Trophoblast cell (in vitro differentiated cells and primary cell): ENCODE results near the gene RGP1.

ENCODE experiments used
- DNase-seq, 2 donors: peaks; one replicate each; pipeline ENCODE4 v3.0.0-alpha.2; 2016
- H2AFZ ChIP-seq: 2 replicates; pipeline ENCODE4 v1.6.1; 2013; ENCODE audit warnings: low read length, moderate library complexity, mild to moderate bottlenecking; ENCODE audit not compliant: insufficient read depth, poor library complexity
- H2AK5ac ChIP-seq: 2 replicates; pipeline ENCODE4 v1.6.1; 2013; ENCODE audit warnings: mild to moderate bottlenecking, low read length
- H2BK120ac ChIP-seq: 2 replicates; pipeline ENCODE4 v1.6.1; 2013; ENCODE audit warnings: low read length, mild to moderate bottlenecking, moderate library complexity; ENCODE audit not compliant: insufficient read depth, poor library complexity
- H2BK12ac ChIP-seq: 2 replicates; pipeline ENCODE4 v1.6.1; 2013; ENCODE audit warnings: mild to moderate bottlenecking, low read length, moderate library complexity
- H2BK5ac ChIP-seq: 2 replicates; pipeline ENCODE4 v1.6.1; 2013; ENCODE audit warnings: low read length, low read depth, moderate library complexity, mild to moderate bottlenecking; ENCODE audit not compliant: poor library complexity
- H3K14ac ChIP-seq: 2 replicates; pipeline ENCODE4 v1.6.1; 2013; ENCODE audit warnings: mild to moderate bottlenecking, low read length
- H3K18ac ChIP-seq: 2 replicates; pipeline ENCODE4 v1.6.1; 2013; ENCODE audit warnings: mild to moderate bottlenecking, low read length
- H3K23ac ChIP-seq: 2 replicates; pipeline ENCODE4 v1.6.1; 2013; ENCODE audit warnings: low read length
- H3K27ac ChIP-seq: 2 replicates; pipeline ENCODE4 v1.5.1; 2013; ENCODE audit warnings: low read depth, mild to moderate bottlenecking, inconsistent platforms, low read length, moderate library complexity
- H3K27me3 ChIP-seq: 2 replicates; pipeline ENCODE4 v1.6.1; 2013; ENCODE audit warnings: inconsistent platforms, mild to moderate bottlenecking, low read length, moderate library complexity; ENCODE audit not compliant: insufficient read depth
- H3K36me3 ChIP-seq, 2 experiments: 1 replicate in 1 of 2; 2 replicates in 1 of 2; pipeline ENCODE4 v1.6.1; 2013; ENCODE audit warnings: low read length in 2 of 2, mild to moderate bottlenecking in 2 of 2, moderate library complexity in 1 of 2; ENCODE audit not compliant: insufficient read depth in 2 of 2, control insufficient read depth in 1 of 2
- H3K4ac ChIP-seq: 2 replicates; pipeline ENCODE4 v1.6.1; 2013; ENCODE audit warnings: low read depth, mild to moderate bottlenecking, low read length, moderate library complexity
- H3K4me1 ChIP-seq, 2 experiments: 1 replicate in 1 of 2; 2 replicates in 1 of 2; pipeline ENCODE4 v1.6.1; 2013; ENCODE audit warnings: low read length in 2 of 2, mild to moderate bottlenecking in 2 of 2, moderate library complexity in 1 of 2; ENCODE audit not compliant: insufficient read depth in 2 of 2, control insufficient read depth in 1 of 2
- H3K4me2 ChIP-seq: 2 replicates; pipeline ENCODE4 v1.6.1; 2013; ENCODE audit warnings: inconsistent platforms, mild to moderate bottlenecking, low read length, moderate library complexity
- H3K4me3 ChIP-seq: 2 replicates; pipeline ENCODE4 v1.5.1; 2013; ENCODE audit warnings: mild to moderate bottlenecking, low read depth, low read length, inconsistent platforms
- H3K79me1 ChIP-seq: one replicate; pipeline ENCODE4 v1.6.1; 2013; ENCODE audit warnings: low read length
- H3K79me2 ChIP-seq: 2 replicates; pipeline ENCODE4 v1.6.1; 2013; ENCODE audit warnings: low read length, mild to moderate bottlenecking; ENCODE audit not compliant: control insufficient read depth, insufficient read depth, poor library complexity
- H3K9ac ChIP-seq: 2 replicates; pipeline ENCODE4 v1.6.1; 2013; ENCODE audit warnings: mild to moderate bottlenecking, low read length
- H3K9me3 ChIP-seq: 2 replicates; pipeline ENCODE4 v1.6.1; 2013; ENCODE audit warnings: low read depth, mild to moderate bottlenecking, control low read depth, inconsistent platforms, low read length; ENCODE audit not compliant: insufficient read depth
- H4K12ac ChIP-seq: 2 replicates; pipeline ENCODE4 v1.6.1; 2013; ENCODE audit warnings: low read depth, mild to moderate bottlenecking, low read length, moderate library complexity
- H4K8ac ChIP-seq: 2 replicates; pipeline ENCODE4 v1.6.1; 2013; ENCODE audit warnings: low read depth, mild to moderate bottlenecking, low read length, moderate library complexity
- H4K91ac ChIP-seq: one replicate; pipeline ENCODE4 v1.6.1; 2013; ENCODE audit warnings: low read depth, mild to moderate bottlenecking, low read length, moderate library complexity
- WGBS: extraction: QIAGEN DNeasy Blood & Tissue Kit; methylation state at CpG from one replicate; pipeline ENCODE4 v1.1.7; 2013; ENCODE audit warnings: missing lambda C conversion rate; ENCODE audit not compliant: insufficient read length, insufficient coverage; ENCODE audit errors: extremely low coverage; 5-methylcytosine and 5-hydroxymethylcytosine counted together

Gene RGP1

DNA sequence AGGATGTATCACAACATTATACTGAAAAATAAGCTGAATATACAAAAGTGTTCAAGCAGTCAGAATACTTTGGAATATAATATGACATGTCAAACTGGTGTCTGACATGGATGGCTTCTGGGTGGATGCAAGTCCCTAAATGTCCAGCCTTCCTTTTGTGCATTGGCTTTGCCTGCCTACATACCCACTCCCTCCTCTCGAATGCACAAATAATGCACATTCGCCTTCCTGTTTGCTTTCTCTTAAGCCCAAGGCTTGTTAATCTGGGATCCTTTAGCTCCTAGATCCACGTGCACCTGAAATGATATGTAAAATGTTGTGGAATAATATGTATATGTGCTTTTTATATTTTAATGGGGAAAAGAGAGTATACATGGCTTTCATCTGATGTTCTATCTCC is 29.4 kb downstream of the RGP1 start:
- Histone ChIP-seq H3K27ac (no peak overlapping the region), H4K12ac (no peak overlapping the region), H3K27me3 (no peaks in the 10 kb centered on the region), H3K23ac (no peak overlapping the region), H3K14ac (no peak overlapping the region), H3K79me2 (peaks cover 2% of the 10 kb centered on the region), H4K91ac (no peak overlapping the region), H3K36me3 (no peaks in the 10 kb centered on the region), H3K4ac (no peak overlapping the region), H2AK5ac (no peak overlapping the region), H3K4me2 (no peak overlapping the region), H2AFZ (no peak overlapping the region), H2BK120ac (no peak overlapping the region), H3K18ac (no peak overlapping the region), H2BK12ac (no peak overlapping the region), H3K4me3 (no peak overlapping the region), H3K9ac (no peak overlapping the region), H3K79me1 (no peaks in the 10 kb centered on the region), H3K9me3 (no peaks in the 10 kb centered on the region), H3K4me1 (peaks cover 0 to 2% of the 10 kb centered on the region in 2 experiments), H4K8ac (no peak overlapping the region), H2BK5ac (no peak overlapping the region)
- no peak for DNase-seq
- WGBS, result no CpG with 5 or more reads among the region's 3 CpGs

DNA sequence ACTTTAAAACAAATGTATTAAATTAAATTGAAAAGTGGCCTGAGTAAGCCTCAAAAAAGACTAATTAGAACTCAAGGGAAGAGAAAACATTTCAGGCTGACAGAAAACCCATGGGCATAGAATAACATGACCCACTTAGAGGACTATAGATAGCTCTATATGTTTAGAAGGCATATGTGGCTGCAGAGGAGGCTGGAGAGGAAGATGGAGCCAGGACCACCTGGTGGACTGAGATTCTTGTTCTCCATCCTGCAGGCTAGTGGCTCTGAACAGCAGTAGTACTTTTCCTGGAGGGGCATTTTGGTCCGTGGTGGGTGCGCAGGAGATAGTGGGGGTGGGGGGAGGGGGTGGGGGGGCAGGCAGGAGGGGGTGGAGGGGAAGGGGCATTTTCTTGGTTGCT is 32.0 kb downstream of the RGP1 start:
- H2BK12ac ChIP-seq, result no peak overlapping the region
- H4K12ac ChIP-seq, result no peak overlapping the region
- peaks cover 1% of the 10 kb centered on the region for H3K9me3 ChIP-seq
- WGBS, result no CpG with 5 or more reads among the region's 2 CpGs
- H2BK120ac ChIP-seq, result no peak overlapping the region
- H3K4me2 ChIP-seq, result no peak overlapping the region
- no peak overlapping the region for H4K8ac ChIP-seq
- no peak overlapping the region for H3K27ac ChIP-seq
- H3K9ac ChIP-seq, result no peak overlapping the region
- no peak overlapping the region for H3K23ac ChIP-seq
- H4K91ac ChIP-seq, result no peak overlapping the region
- H3K36me3 ChIP-seq, result no peaks in the 10 kb centered on the region
- H3K27me3 ChIP-seq, result no peaks in the 10 kb centered on the region
- H3K4ac ChIP-seq, result no peak overlapping the region
- H3K79me2 ChIP-seq, result no peaks in the 10 kb centered on the region
- H2BK5ac ChIP-seq, result no peak overlapping the region
- H3K4me1 ChIP-seq, result no peaks in the 10 kb centered on the region
- H2AFZ ChIP-seq, result no peak overlapping the region
- H3K4me3 ChIP-seq, result no peak overlapping the region
- no peak for DNase-seq
- no peak overlapping the region for H3K14ac ChIP-seq
- no peak overlapping the region for H3K18ac ChIP-seq
- H3K79me1 ChIP-seq, result no peaks in the 10 kb centered on the region
- no peak overlapping the region for H2AK5ac ChIP-seq

DNA sequence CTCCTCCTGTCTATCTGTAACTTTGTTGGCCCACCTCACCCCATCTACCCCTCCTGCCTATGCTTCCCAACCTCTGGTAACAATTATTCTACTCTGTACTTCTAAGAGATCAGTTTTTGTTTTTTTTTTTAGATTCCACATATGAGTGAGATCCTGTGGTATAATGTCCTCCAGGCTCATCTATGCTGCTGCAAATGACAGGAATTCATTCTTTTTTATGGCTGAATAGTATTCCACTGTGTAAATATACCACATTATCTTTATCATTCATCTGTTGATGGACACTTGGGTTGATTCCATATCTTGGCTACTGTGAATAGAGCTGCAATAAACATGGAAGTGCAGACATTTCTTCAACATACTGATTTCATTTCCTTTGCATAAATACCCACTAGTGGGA is 34.3 kb downstream of the RGP1 start:
- Histone ChIP-seq H3K4ac (no peak overlapping the region), H3K4me2 (no peak overlapping the region), H4K12ac (no peak overlapping the region), H3K27me3 (no peaks in the 10 kb centered on the region), H4K8ac (no peak overlapping the region), H3K18ac (no peak overlapping the region), H3K79me2 (no peaks in the 10 kb centered on the region), H2AFZ (no peak overlapping the region), H3K23ac (no peak overlapping the region), H2AK5ac (no peak overlapping the region), H3K14ac (no peak overlapping the region), H3K4me1 (no peaks in the 10 kb centered on the region), H2BK5ac (no peak overlapping the region), H2BK12ac (no peak overlapping the region), H3K9ac (no peak overlapping the region), H2BK120ac (no peak overlapping the region), H3K79me1 (no peaks in the 10 kb centered on the region), H3K9me3 (peaks cover 1% of the 10 kb centered on the region), H4K91ac (no peak overlapping the region), H3K27ac (no peak overlapping the region), H3K36me3 (no peaks in the 10 kb centered on the region), H3K4me3 (no peak overlapping the region)
- DNase-seq, result no peak

DNA sequence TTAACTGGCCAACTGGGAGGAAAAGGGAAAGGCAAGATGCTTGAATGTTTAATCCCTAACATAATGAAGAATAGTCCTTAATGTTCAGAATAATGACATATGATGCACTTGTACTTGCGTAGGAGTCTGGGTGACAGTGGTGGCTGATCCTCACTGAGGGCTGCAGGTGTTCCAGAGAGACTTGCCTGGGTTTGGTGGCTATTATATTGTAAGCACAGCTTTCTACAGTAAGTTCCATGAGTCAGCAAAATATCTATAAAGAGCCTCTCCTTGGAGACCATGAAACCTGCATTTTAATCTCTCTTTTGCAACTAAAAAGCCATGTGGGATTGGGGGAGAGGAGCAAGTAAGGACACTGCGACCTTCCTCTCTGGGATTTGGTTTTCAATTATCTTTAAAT is 40.5 kb downstream of the RGP1 start:
- Histone ChIP-seq H3K4me2 (no peak overlapping the region), H3K36me3 (no peaks in the 10 kb centered on the region), H3K9me3 (peaks cover 1% of the 10 kb centered on the region), H4K12ac (no peak overlapping the region), H3K4me1 (peaks cover 11 to 25% of the 10 kb centered on the region in 2 experiments), H3K4ac (no peak overlapping the region), H3K18ac (no peak overlapping the region), H3K9ac (no peak overlapping the region), H2AFZ (no peak overlapping the region), H3K79me2 (no peaks in the 10 kb centered on the region), H3K27me3 (no peaks in the 10 kb centered on the region), H2BK12ac (no peak overlapping the region), H4K91ac (no peak overlapping the region), H3K4me3 (no peak overlapping the region), H3K27ac (no peak overlapping the region), H2BK120ac (no peak overlapping the region), H4K8ac (no peak overlapping the region), H3K14ac (no peak overlapping the region), H2AK5ac (no peak overlapping the region), H3K23ac (no peak overlapping the region), H2BK5ac (no peak overlapping the region), H3K79me1 (peaks cover 3% of the 10 kb centered on the region)
- WGBS, result no CpG with 5 or more reads among the region's 2 CpGs
- DNase-seq, result no peak

DNA sequence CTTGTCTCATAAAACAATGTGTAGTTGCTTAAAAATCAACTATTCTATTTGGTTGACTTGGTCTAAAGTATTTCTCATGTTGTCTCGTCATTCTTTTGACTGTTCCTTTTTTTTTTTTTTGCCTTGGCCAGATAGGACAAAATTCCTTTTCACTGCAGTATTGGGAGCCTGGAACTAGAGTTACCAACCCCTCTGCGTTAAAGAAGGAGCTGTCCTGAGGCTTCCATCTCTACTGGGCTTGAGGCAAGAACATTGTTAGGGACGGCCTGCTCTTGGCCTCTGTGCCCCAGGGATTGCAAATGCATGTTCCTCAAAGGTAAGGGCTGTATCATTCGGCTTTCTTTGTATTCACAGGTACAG is 40.9 kb downstream of the RGP1 start:
- no peak overlapping the region for H2BK5ac ChIP-seq
- H3K27me3 ChIP-seq, result no peaks in the 10 kb centered on the region
- H3K79me1 ChIP-seq, result peaks cover 3% of the 10 kb centered on the region
- WGBS, result no CpG with 5 or more reads among the region's 4 CpGs
- H2BK12ac ChIP-seq, result no peak overlapping the region
- H4K91ac ChIP-seq, result no peak overlapping the region
- no peak overlapping the region for H3K27ac ChIP-seq
- H3K4ac ChIP-seq, result no peak overlapping the region
- peaks cover 1% of the 10 kb centered on the region for H3K9me3 ChIP-seq
- H2BK120ac ChIP-seq, result no peak overlapping the region
- no peak overlapping the region for H2AK5ac ChIP-seq
- DNase-seq, result no peak
- no peak overlapping the region for H2AFZ ChIP-seq
- no peaks in the 10 kb centered on the region for H3K79me2 ChIP-seq
- H3K4me2 ChIP-seq, result no peak overlapping the region
- no peak overlapping the region for H3K9ac ChIP-seq
- no peak overlapping the region for H3K18ac ChIP-seq
- H3K23ac ChIP-seq, result no peak overlapping the region
- H3K36me3 ChIP-seq, result no peaks in the 10 kb centered on the region
- no peak overlapping the region for H3K4me3 ChIP-seq
- no peak overlapping the region for H4K8ac ChIP-seq
- H3K4me1 ChIP-seq, result peaks cover 11 to 25% of the 10 kb centered on the region in 2 experiments
- no peak overlapping the region for H4K12ac ChIP-seq
- no peak overlapping the region for H3K14ac ChIP-seq
